Small intestine (tissue), 7 donors: ENCODE results near the gene MS4A13. TPM values are rescaled to one million over a fixed set of nuclear protein-coding genes. Genes with fewer than 3 reads are reported as not detected.
"Not testable (repeated sequence)": the region's sequence is repeated elsewhere in the genome, so short reads cannot be mapped to it uniquely, and the experiment has no call there.

Experiments used
- DNase-seq, 2 donors: peaks; one replicate each; pipeline versions ENCODE4 v3.0.0 to v3.0.0-alpha.2; 2013
- FAIRE-seq: peaks from 2 replicates; lab custom pipeline; 2012; peaks lifted over from hg19 to GRCh38; lab: Jason Lieb, UNC
- H3K27ac ChIP-seq, 3 donors: one replicate each; pipeline ENCODE4 v1.5.1; 2013; ENCODE audit warnings: low read length in 2 of 3, mild to moderate bottlenecking in 2 of 3, control low read depth in 1 of 3, inconsistent platforms in 1 of 3, low read depth in 1 of 3, moderate library complexity in 1 of 3
- H3K27me3 ChIP-seq, 3 donors: one replicate each; pipeline ENCODE4 v1.6.1; 2013; ENCODE audit warnings: low read length in 3 of 3, inconsistent platforms in 1 of 3; ENCODE audit not compliant: control insufficient read depth in 3 of 3, insufficient read depth in 3 of 3
- H3K36me3 ChIP-seq, 3 donors: one replicate each; pipeline ENCODE4 v1.6.1; 2013; ENCODE audit warnings: low read length in 3 of 3, inconsistent platforms in 1 of 3, low read depth in 1 of 3, mild to moderate bottlenecking in 1 of 3, moderate library complexity in 1 of 3; ENCODE audit not compliant: control insufficient read depth in 3 of 3, insufficient read depth in 2 of 3
- H3K4me1 ChIP-seq, 3 donors: one replicate each; pipeline ENCODE4 v1.6.1; 2013; ENCODE audit warnings: low read length in 2 of 3, inconsistent platforms in 1 of 3, low read depth in 1 of 3, mild to moderate bottlenecking in 1 of 3, moderate library complexity in 1 of 3; ENCODE audit not compliant: control insufficient read depth in 3 of 3, insufficient read depth in 2 of 3
- H3K4me3 ChIP-seq, 3 donors: one replicate each; pipeline ENCODE4 v1.5.1; 2013; ENCODE audit warnings: low read length in 3 of 3, control low read depth in 1 of 3, inconsistent platforms in 1 of 3, low read depth in 1 of 3, mild to moderate bottlenecking in 1 of 3, moderate library complexity in 1 of 3
- H3K9me3 ChIP-seq, 2 donors: one replicate each; pipeline ENCODE4 v1.6.1; 2013; ENCODE audit warnings: low read depth in 1 of 2, low read length in 1 of 2; ENCODE audit not compliant: control insufficient read depth in 2 of 2, insufficient read depth in 1 of 2
- WGBS, 3 donors: extraction: QIAGEN DNeasy Blood & Tissue Kit; methylation state at CpG; one replicate each; pipeline ENCODE4 v1.1.7; 2013; 5-methylcytosine and 5-hydroxymethylcytosine counted together
- polyA plus RNA-seq, 4 donors: library from polyadenylated mRNA; stranded (reverse) in 3 of 4; unstranded in 1 of 4; fragments of 200-250 nt in 3 of 4; fragments of 120-200 nt in 1 of 4; gene quantifications; one replicate each; pipeline versions ENCODE4 v1.2.1 to v1.2.3, GENCODE V29; 2013
- donor health status: healthy with polysubstance abuse.
- donor health status: control.
- donor health status: control.
- donor health status: Bipolar disorder and iron deficiency.
- donor health status: healthy.

MS4A13 gene
- polyA plus RNA-seq, 4 donors: not detected

DNA sequence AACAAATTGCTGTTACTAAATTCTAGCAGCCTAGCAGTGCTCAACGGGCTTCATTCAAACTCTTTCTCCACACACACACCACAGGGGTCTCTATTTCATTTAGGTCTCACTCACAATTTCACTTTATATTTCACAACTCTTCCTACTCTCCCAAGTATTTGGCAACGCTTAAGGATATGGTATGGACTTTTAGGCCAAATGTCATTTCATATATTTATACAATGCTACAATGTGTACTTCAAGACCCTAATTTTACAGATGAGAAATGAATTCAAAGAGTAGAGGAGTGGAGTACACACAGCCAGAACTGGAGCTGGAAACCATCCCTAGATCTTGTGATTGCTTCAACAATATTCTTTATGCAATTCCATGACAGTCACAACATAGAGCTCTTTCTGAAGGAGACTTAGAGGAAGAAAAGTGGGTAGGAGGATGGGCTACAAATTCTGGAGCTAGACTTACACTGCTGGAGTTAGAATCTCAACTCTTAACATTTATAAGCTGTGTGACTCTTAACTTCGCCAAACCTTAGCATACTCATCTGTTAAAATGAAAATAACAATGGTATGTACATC, 2.5 kb upstream of the MS4A13 start:
- DNase-seq (no peak), FAIRE-seq (no peak)
- WGBS, 3 donors: 66 to 72% (median 67%) methylated on average over 3 of the region's 3 CpGs
- Histone ChIP-seq H3K4me1 (no peaks in the 10 kb centered on the region), H3K9me3 (peaks cover 0 to 4% of the 10 kb centered on the region in 2 donors), H3K27me3 (peaks cover 0 to 2% (median 0%) of the 10 kb centered on the region in 3 donors), H3K27ac (no peak overlapping the region), H3K4me3 (no peak overlapping the region), H3K36me3 (no peaks in the 10 kb centered on the region)

DNA sequence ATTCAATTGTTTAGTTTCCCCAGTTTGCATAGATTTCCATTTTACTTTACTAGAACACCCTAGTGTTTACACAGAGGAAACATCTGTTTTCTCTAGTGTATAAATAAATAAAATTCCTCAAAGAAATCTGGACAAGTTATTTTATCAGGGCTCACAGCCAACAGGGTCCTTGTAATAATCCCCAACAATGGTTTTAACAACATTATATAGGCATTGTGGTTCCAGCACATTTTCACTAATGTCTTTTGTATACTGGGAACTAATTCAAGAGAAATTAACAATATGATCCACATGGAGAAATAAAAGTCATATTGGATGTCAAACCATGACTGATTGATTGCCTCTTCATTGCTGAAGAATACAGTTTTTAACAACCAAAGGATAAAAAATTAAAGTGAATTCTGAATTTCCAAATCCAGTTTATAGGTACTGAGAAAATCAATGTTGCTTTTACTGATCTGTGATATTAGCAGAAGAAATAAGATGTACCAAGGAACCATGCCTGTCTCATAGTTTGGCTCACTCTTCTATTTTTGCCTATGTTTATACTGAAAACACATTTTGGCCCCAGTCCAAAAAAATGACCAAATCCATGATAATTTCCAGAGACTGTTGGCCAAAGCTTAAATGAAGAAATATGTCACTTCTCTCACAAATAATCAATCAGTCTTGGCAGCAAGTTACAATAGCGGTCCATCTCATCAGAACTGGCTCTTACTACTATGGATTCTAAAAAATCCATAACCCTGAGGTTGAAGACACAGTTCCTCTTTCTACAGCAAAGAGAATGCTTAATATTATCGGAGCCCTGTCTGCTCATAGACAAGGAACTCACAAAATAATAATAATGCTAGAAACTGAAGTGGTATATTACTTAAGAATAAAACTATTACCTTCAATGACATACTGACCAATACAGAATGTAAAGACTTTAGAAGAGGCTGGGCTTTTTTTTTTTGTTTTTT, 1.4 kb upstream of the MS4A13 start:
- 61 to 84% (median 65%) methylated on average over 2 of the region's 2 CpGs for WGBS, 3 donors

DNA sequence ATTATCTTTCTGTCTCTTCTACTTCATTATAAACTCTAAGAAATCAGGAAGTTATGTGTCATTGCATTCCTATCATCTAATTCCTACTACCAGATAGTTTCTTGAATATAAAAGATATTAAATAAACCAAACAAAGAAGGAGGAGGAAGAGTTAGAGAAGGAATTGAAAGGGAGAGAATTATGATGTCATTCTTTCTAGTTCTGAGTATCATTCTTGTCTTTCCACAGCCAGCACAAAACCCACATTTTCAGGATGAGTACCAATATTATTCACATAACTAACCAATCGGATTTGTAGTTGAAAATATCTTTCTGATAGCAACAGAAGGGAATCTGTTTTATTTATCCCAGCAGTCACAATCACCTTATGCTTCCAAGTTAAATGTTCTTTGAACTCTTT, 13.3 kb downstream of the MS4A13 start:
- FAIRE-seq (no peak), DNase-seq (no peak)
- 57 to 69% (median 58%) methylated on average over 1 of the region's 1 CpG for WGBS, 3 donors
- peaks cover 0 to 3% (median 0%) of the 10 kb centered on the region in 3 donors for H3K27me3 ChIP-seq
- no peaks in the 10 kb centered on the region for H3K9me3 ChIP-seq
- no peaks in the 10 kb centered on the region for H3K4me1 ChIP-seq
- no peak overlapping the region for H3K4me3 ChIP-seq
- no peak overlapping the region for H3K27ac ChIP-seq
- H3K36me3 ChIP-seq: no peaks in the 10 kb centered on the region

More for the DNA sequence above, 1.4 kb upstream of the MS4A13 start:
- FAIRE-seq (no peak), DNase-seq (no peak)
- peaks cover 0 to 4% of the 10 kb centered on the region in 2 donors for H3K9me3 ChIP-seq
- peaks cover 0 to 2% (median 0%) of the 10 kb centered on the region in 3 donors for H3K27me3 ChIP-seq
- no peak overlapping the region for H3K4me3 ChIP-seq
- H3K36me3 ChIP-seq: no peaks in the 10 kb centered on the region
- no peak overlapping the region for H3K27ac ChIP-seq
- no peaks in the 10 kb centered on the region for H3K4me1 ChIP-seq

DNA sequence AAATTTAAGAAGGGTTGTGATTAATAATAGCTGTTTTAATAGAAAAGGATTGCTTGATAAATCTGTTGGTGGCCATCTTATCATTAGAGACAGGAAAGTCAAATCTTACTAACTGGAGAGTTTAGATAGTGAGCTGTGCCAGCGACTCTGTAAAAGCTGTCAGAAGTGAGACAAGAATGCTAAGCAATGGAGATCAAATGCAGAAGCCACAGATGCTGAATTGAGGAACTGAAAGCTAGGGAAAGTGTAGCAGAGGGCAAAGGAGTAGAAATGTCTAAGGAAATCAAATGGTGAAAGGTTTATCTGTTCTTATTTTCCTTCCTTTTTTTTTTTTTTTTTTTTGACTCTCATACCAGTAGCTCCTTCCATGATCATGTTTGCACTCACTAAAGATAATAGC, 13.7 kb downstream of the MS4A13 start:
- 17 to 25% (median 18%) methylated on average over 1 of the region's 1 CpG for WGBS, 3 donors
- FAIRE-seq (no peak), DNase-seq (no peak)
- Histone ChIP-seq H3K27ac (no peak overlapping the region), H3K4me1 (no peaks in the 10 kb centered on the region), H3K36me3 (no peaks in the 10 kb centered on the region), H3K9me3 (no peaks in the 10 kb centered on the region), H3K27me3 (peaks cover 0 to 3% (median 0%) of the 10 kb centered on the region in 3 donors), H3K4me3 (no peak overlapping the region)

DNA sequence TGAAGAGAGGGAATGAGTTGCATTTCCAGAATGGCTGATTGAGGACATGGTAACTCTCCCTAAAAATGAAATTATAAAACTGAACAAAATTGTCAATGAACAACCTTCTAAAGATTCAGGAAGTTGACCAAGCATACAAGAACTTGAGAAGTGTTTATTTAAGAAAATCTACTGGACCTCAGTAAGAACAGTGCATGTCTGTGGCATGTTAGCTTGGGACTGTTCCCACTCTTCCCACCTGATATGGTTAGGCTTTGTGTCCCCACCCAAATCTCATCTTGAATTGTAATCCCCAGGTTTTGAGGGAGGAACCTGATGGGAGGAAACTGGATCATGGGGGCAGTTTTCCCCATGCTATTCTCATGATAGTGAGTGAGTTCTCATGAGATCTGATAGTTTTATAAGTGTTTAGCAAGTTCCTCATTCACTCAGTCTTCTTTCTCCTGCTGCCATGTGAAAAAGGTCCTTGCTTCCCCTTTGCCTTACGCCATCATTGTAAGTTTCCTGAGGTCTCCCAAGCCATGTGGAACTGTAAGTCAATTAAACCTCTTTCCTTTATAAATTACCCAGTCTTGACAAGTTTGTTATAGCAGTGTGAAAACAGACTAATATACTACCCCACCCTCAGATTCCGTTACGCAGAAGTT, 15.4 kb downstream of the MS4A13 start:
- Histone ChIP-seq H3K4me1 (no peaks in the 10 kb centered on the region), H3K4me3 (no peak overlapping the region), H3K36me3 (no peaks in the 10 kb centered on the region), H3K27ac (no peak overlapping the region), H3K27me3 (peaks cover 0 to 3% (median 0%) of the 10 kb centered on the region in 3 donors), H3K9me3 (no peaks in the 10 kb centered on the region)
- FAIRE-seq (no peak), DNase-seq (no peak)
- WGBS, 3 donors: 90 to 91% (median 91%) methylated on average over 3 of the region's 3 CpGs

DNA sequence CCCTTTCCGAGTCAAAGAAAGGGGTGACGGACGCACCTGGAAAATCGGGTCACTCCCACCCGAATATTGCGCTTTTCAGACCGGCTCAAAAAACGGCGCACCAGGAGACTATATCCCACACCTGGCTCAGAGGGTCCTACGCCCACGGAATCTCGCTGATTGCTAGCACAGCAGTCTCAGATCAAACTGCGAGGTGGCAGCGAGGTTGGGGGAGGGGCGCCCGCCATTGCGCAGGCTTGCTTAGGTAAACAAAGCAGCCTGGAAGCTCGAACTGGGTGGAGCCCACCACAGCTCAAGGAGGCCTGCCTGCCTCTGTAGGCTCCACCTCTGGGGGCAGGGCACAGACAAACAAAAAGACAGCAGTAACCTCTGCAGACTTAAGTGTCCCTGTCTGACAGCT, 17.2 kb downstream of the MS4A13 start:
- not testable (repeated sequence) for H3K4me1 ChIP-seq, H3K36me3 ChIP-seq, FAIRE-seq, H3K4me3 ChIP-seq, H3K9me3 ChIP-seq, DNase-seq, H3K27me3 ChIP-seq, H3K27ac ChIP-seq
- WGBS, 3 donors: 87 to 90% (median 89%) methylated on average over 13 to 18 of the region's 18 CpGs

DNA sequence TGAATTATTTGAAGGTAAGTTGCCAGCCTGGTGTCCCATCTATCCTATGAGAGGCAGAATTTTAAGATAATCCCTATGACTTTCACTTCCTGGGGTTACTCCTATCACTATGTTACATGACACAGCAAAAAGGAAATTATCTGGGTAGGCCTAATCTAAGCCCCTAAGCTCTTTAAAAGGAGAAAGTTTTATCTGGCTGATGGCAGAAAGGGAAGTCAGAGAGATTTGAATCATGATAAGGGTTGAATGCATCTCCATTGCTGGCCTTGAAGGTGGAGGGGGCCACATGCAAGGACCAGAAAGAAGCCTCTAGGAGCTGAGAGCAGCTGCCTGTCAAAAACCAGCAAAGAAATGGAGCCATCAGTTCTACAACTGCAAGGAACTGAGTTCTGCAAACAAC, 23.4 kb downstream of the MS4A13 start:
- H3K4me3 ChIP-seq, FAIRE-seq, H3K27ac ChIP-seq, H3K4me1 ChIP-seq, DNase-seq, H3K36me3 ChIP-seq, H3K27me3 ChIP-seq, H3K9me3 ChIP-seq: not testable (repeated sequence)

DNA sequence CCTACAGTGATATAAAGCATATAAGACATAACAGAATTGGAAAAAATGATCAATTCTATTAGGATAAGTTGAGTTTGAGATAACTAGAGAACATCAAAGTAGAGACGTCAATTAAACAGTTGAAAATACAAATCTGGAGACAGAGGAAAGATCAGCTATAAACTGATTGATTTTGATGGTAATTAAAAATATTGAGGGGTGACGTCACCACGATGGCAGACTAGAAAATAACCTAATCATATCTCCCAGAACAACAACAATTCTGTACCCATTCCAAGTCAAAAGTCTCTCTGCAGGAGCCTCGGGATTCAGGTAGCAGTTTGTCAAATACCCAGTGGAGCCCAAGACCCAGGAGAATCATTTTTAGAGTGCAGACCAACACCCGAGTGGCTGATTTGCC, 28.9 kb downstream of the MS4A13 start:
- no peak overlapping the region for H3K4me3 ChIP-seq
- H3K9me3 ChIP-seq: peaks cover 0 to 5% of the 10 kb centered on the region in 2 donors
- no peaks in the 10 kb centered on the region for H3K27me3 ChIP-seq
- DNase-seq: no peak
- WGBS, 3 donors: 70 to 87% (median 78%) methylated on average over 5 of the region's 5 CpGs
- H3K4me1 ChIP-seq: no peaks in the 10 kb centered on the region
- H3K36me3 ChIP-seq: no peaks in the 10 kb centered on the region
- no peak overlapping the region for H3K27ac ChIP-seq
- no peak for FAIRE-seq
